ENCODE data around the gene POTEI. TPM values are rescaled to one million over a fixed set of nuclear protein-coding genes. Genes with fewer than 3 reads are reported as not detected.
"Not testable (repeated sequence)": the region's sequence is repeated elsewhere in the genome, so short reads cannot be mapped to it uniquely, and the experiment has no call there.

Gene POTEI
- polyA plus RNA-seq: not detected

DNA sequence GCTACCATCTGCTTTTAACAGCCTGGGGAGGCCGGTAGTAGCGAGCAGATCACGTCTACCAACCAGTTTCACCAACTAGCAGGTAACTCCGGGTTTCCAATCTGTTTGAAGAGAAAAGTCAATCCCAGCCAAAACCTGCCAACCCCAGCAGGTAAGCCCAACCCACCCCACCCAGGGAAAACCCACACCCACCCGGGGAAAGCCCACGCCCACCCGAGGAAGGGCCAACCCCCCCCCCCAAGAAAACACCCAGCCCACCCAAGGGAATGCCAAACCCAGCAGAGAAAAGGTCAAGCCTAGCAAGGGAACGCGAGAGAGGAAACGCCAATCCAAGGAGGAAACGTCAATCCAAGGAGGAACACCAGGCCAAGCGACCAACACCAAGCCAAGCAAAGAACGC is at the start of gene POTEI:
TSS of gene POTEI (minus strand) at position 101 of the 400 bp plus-strand sequence. CDS start at position 8, 93 bp downstream.
- not testable (repeated sequence) for H3K27ac ChIP-seq (ENCODE audit: low read depth in 2 of 2, low read length in 1 of 2); H3K9me3 ChIP-seq (ENCODE audit: control insufficient read depth in 2 of 2, insufficient read depth in 1 of 2, low read depth in 1 of 2, low read length in 1 of 2); H3K4me1 ChIP-seq (ENCODE audit: control insufficient read depth in 2 of 2, insufficient read depth in 2 of 2, low read length in 1 of 2); H3K36me3 ChIP-seq (ENCODE audit: control insufficient read depth in 2 of 2, insufficient read depth in 2 of 2, low read length in 1 of 2); H3K4me3 ChIP-seq (ENCODE audit: low read depth in 1 of 2, low read length in 2 of 2); H3K27me3 ChIP-seq (ENCODE audit: control insufficient read depth in 1 of 2, insufficient read depth in 2 of 2, low read length in 2 of 2)
- 47% methylated on average over 3 of the region's 13 CpGs; no CpG with 5 or more reads in 1 of the 2 donors for WGBS, 2 donors

DNA sequence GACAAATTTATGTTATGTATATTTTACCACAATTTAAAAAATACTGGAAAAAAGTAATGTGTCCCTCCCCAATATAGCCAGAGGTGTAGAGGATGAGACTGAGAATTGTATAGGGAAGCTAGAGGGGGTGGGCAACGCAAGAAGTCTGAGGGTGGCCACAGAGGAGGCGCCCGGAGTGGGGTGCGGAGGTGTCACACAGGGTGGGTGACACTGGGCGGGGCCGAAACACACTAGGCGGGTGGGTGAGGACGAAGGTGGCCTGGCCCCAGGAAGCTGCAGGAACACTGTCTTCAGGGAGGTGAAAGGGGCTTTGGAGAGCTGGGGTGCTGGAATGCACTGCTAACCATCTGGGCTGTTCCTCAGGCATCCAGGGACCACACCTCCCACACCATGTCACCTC is 47.3 kb upstream of the POTEI start:
- H3K27ac ChIP-seq (ENCODE audit: low read depth in 2 of 2, low read length in 1 of 2); H3K36me3 ChIP-seq (ENCODE audit: control insufficient read depth in 2 of 2, insufficient read depth in 2 of 2, low read length in 1 of 2); H3K9me3 ChIP-seq (ENCODE audit: control insufficient read depth in 2 of 2, insufficient read depth in 1 of 2, low read depth in 1 of 2, low read length in 1 of 2); H3K4me1 ChIP-seq (ENCODE audit: control insufficient read depth in 2 of 2, insufficient read depth in 2 of 2, low read length in 1 of 2); H3K4me3 ChIP-seq (ENCODE audit: low read depth in 1 of 2, low read length in 2 of 2); H3K27me3 ChIP-seq (ENCODE audit: control insufficient read depth in 1 of 2, insufficient read depth in 2 of 2, low read length in 2 of 2): not testable (repeated sequence)
- no CpG with 5 or more reads among the region's 8 CpGs for WGBS, 2 donors

DNA sequence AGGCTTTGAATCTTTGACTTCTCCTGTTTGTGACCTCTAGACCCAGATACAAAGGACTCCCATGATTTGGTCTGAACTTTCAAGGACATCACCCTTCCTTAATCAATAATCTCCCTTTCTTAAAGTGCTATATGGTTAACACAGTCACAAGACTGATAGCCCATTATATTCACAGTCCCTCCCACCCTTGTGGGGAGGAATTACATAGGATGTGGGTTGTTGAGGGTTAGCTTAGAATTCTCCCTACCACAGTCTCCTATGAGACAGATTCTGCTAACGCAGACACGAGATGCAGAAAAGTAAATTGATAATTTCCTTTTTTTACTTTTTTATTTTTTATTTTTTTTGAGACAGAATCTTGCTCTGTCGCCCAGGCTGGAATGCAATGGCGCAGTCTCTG is 45.0 kb upstream of the POTEI start:
- not testable (repeated sequence) for H3K27me3 ChIP-seq (ENCODE audit: control insufficient read depth in 1 of 2, insufficient read depth in 2 of 2, low read length in 2 of 2); H3K27ac ChIP-seq (ENCODE audit: low read depth in 2 of 2, low read length in 1 of 2); H3K36me3 ChIP-seq (ENCODE audit: control insufficient read depth in 2 of 2, insufficient read depth in 2 of 2, low read length in 1 of 2); H3K9me3 ChIP-seq (ENCODE audit: control insufficient read depth in 2 of 2, insufficient read depth in 1 of 2, low read depth in 1 of 2, low read length in 1 of 2); H3K4me1 ChIP-seq (ENCODE audit: control insufficient read depth in 2 of 2, insufficient read depth in 2 of 2, low read length in 1 of 2); H3K4me3 ChIP-seq (ENCODE audit: low read depth in 1 of 2, low read length in 2 of 2)
- no CpG with 5 or more reads among the region's 4 CpGs for WGBS, 2 donors

DNA sequence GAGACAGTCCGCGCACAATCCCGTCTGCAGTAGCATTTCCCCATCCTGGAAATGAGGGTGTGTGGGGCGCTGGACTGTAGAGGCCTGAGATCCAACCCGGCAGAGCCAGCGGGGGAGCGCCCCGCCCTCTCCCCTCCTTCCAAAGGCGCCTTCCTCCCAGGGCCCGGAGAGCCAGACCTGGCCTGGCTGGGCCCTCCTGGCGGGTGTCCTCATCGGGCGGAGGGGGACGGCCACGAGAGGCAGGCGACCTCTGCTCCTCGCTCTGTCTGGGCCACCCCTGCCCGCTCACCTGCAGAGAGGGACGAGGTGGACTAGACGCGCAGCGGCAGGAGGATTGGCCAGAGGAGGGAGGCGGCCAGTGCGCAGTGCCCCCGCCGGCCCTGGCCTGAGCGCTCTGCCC is 40.3 kb upstream of the POTEI start:
- H3K27me3 ChIP-seq (ENCODE audit: control insufficient read depth in 1 of 2, insufficient read depth in 2 of 2, low read length in 2 of 2); H3K4me3 ChIP-seq (ENCODE audit: low read depth in 1 of 2, low read length in 2 of 2); H3K36me3 ChIP-seq (ENCODE audit: control insufficient read depth in 2 of 2, insufficient read depth in 2 of 2, low read length in 1 of 2); H3K9me3 ChIP-seq (ENCODE audit: control insufficient read depth in 2 of 2, insufficient read depth in 1 of 2, low read depth in 1 of 2, low read length in 1 of 2); H3K4me1 ChIP-seq (ENCODE audit: control insufficient read depth in 2 of 2, insufficient read depth in 2 of 2, low read length in 1 of 2); H3K27ac ChIP-seq (ENCODE audit: low read depth in 2 of 2, low read length in 1 of 2): not testable (repeated sequence)
- no CpG with 5 or more reads among the region's 27 CpGs for WGBS, 2 donors

DNA sequence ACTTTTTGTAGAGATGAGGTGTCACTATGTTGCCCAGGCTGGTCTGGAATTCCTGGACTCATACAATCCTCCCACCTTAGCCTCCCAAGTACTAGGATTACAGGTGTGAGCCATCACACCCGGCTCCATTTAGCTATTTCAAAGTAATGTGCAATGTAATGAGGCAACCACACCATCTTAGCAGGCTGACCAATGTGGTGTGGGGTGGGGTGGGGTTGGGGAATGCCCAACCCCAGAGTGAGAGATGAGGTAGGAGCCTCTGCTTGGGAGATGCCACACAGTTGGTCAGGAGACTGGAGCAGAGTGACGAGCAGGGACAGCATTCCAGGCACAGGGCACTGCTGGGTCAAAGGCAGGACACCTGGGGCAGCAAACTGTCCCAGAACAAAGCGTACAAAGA is 39.3 kb upstream of the POTEI start:
- WGBS, 2 donors: no CpG with 5 or more reads among the region's 3 CpGs
- H3K4me1 ChIP-seq (ENCODE audit: control insufficient read depth in 2 of 2, insufficient read depth in 2 of 2, low read length in 1 of 2); H3K27me3 ChIP-seq (ENCODE audit: control insufficient read depth in 1 of 2, insufficient read depth in 2 of 2, low read length in 2 of 2): not testable (repeated sequence)

DNA sequence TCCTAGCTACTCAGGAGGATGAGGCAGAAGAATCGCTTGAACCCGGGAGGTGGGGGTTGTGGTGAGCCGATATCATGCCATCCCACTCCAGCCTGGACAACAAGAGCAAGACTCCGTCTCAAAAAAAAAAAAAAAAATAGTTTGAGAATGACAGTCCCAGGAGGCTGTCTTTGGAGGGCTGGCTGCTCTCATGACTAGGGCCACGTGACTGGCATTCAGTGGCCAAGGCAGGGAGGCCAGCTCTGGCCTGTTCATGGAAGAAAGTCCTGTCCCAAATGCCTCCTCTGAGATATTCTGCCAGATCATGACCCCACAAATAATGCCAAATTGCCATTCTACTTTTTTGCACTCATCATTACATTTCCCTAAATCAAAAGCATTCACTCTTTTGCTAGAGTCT is 35.9 kb upstream of the POTEI start:
- H3K27me3 ChIP-seq (ENCODE audit: control insufficient read depth in 1 of 2, insufficient read depth in 2 of 2, low read length in 2 of 2); H3K4me1 ChIP-seq (ENCODE audit: control insufficient read depth in 2 of 2, insufficient read depth in 2 of 2, low read length in 1 of 2); H3K9me3 ChIP-seq (ENCODE audit: control insufficient read depth in 2 of 2, insufficient read depth in 1 of 2, low read depth in 1 of 2, low read length in 1 of 2); H3K27ac ChIP-seq (ENCODE audit: low read depth in 2 of 2, low read length in 1 of 2); H3K36me3 ChIP-seq (ENCODE audit: control insufficient read depth in 2 of 2, insufficient read depth in 2 of 2, low read length in 1 of 2); H3K4me3 ChIP-seq (ENCODE audit: low read depth in 1 of 2, low read length in 2 of 2): not testable (repeated sequence)
- WGBS, 2 donors: no CpG with 5 or more reads among the region's 5 CpGs

More for the DNA sequence above, 39.3 kb upstream of the POTEI start:
- H3K36me3 ChIP-seq (ENCODE audit: control insufficient read depth in 2 of 2, insufficient read depth in 2 of 2, low read length in 1 of 2); H3K27ac ChIP-seq (ENCODE audit: low read depth in 2 of 2, low read length in 1 of 2); H3K9me3 ChIP-seq (ENCODE audit: control insufficient read depth in 2 of 2, insufficient read depth in 1 of 2, low read depth in 1 of 2, low read length in 1 of 2); H3K4me3 ChIP-seq (ENCODE audit: low read depth in 1 of 2, low read length in 2 of 2): not testable (repeated sequence)

DNA sequence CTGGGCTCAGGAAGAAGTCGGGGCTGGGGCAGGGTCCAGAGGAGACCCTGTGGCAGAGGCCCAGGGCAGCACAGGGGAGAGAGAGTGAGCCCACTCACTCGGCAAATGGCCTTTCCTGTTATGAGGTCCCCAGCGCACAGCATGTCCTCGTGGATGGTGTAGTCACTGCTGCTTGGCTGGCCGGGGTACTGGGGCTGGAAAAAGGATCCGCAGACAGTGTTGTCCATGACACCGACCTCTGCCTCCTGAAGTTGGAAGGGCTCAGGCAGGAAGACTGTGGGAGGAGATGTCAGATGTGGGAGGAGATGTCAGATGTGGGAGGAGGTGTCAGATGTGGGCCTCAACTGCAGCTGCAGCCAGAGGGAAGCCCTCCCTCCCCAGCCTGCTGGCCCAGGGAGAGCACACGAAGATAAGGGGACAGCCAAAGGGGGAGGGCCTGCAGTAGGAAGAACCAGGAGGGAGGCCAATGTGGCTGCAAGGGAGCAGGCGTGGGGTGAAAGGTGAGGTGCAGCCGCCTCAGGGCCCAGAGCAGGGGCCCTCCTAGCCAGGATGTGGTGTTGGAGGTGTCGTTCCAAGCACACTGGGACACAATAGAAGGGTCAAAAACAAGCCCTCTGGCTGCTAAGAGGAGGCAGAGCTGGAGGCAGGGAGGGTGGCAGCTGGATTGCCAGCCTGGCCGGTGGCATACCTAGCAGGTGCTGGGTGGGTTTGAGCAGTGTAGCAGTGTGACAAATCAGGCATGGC is 34.8 kb upstream of the POTEI start:
- not testable (repeated sequence) for H3K4me1 ChIP-seq (ENCODE audit: control insufficient read depth in 2 of 2, insufficient read depth in 2 of 2, low read length in 1 of 2); H3K4me3 ChIP-seq (ENCODE audit: low read depth in 1 of 2, low read length in 2 of 2); H3K27me3 ChIP-seq (ENCODE audit: control insufficient read depth in 1 of 2, insufficient read depth in 2 of 2, low read length in 2 of 2); H3K36me3 ChIP-seq (ENCODE audit: control insufficient read depth in 2 of 2, insufficient read depth in 2 of 2, low read length in 1 of 2); H3K27ac ChIP-seq (ENCODE audit: low read depth in 2 of 2, low read length in 1 of 2); H3K9me3 ChIP-seq (ENCODE audit: control insufficient read depth in 2 of 2, insufficient read depth in 1 of 2, low read depth in 1 of 2, low read length in 1 of 2)
- 67% methylated on average over 1 of the region's 12 CpGs; no CpG with 5 or more reads in 1 of the 2 donors for WGBS, 2 donors

DNA sequence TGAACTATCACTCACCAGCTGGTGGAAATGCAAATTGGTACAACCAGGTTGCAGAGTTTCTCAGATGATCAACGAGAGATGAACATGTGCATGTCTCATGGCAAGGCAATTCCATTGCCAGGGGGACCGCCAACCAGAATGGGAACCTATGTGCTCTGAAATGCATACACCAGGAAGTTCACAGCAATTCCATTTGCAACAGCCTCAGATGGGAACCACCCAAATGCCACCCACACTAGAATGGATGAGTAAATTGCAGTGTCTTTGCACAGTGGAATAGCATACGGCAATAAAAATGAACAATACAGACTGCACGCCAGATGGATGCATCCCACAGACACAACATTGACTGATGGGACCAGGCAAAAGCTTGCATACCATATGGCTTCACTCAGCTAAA is 33.7 kb upstream of the POTEI start:
- not testable (repeated sequence) for H3K36me3 ChIP-seq (ENCODE audit: control insufficient read depth in 2 of 2, insufficient read depth in 2 of 2, low read length in 1 of 2); H3K4me1 ChIP-seq (ENCODE audit: control insufficient read depth in 2 of 2, insufficient read depth in 2 of 2, low read length in 1 of 2); H3K9me3 ChIP-seq (ENCODE audit: control insufficient read depth in 2 of 2, insufficient read depth in 1 of 2, low read depth in 1 of 2, low read length in 1 of 2); H3K27ac ChIP-seq (ENCODE audit: low read depth in 2 of 2, low read length in 1 of 2); H3K27me3 ChIP-seq (ENCODE audit: control insufficient read depth in 1 of 2, insufficient read depth in 2 of 2, low read length in 2 of 2); H3K4me3 ChIP-seq (ENCODE audit: low read depth in 1 of 2, low read length in 2 of 2)
- WGBS, 2 donors: no CpG with 5 or more reads among the region's 4 CpGs

DNA sequence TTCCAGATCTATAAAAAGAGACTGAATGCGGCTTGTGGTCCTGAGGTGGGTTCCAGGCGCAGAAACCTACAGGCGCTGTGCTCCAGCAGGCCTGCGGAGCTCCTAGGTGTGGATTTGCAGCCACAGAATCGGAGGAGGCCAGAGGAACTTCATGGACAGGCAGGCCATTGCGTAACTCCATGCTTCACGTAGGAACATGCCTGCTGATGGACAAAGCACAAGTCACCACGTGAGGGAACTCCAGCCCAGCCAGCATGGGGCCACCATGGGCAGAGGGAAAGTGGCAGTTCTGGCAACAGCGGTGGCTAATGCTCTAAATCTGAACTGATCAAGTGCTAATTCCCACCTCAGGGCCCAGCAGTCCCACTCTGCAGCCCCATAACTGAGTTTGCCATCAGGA is 29.1 kb upstream of the POTEI start:
- not testable (repeated sequence) for H3K4me3 ChIP-seq (ENCODE audit: low read depth in 1 of 2, low read length in 2 of 2); H3K4me1 ChIP-seq (ENCODE audit: control insufficient read depth in 2 of 2, insufficient read depth in 2 of 2, low read length in 1 of 2); H3K27me3 ChIP-seq (ENCODE audit: control insufficient read depth in 1 of 2, insufficient read depth in 2 of 2, low read length in 2 of 2); H3K9me3 ChIP-seq (ENCODE audit: control insufficient read depth in 2 of 2, insufficient read depth in 1 of 2, low read depth in 1 of 2, low read length in 1 of 2); H3K36me3 ChIP-seq (ENCODE audit: control insufficient read depth in 2 of 2, insufficient read depth in 2 of 2, low read length in 1 of 2); H3K27ac ChIP-seq (ENCODE audit: low read depth in 2 of 2, low read length in 1 of 2)
- no CpG with 5 or more reads among the region's 9 CpGs for WGBS, 2 donors

DNA sequence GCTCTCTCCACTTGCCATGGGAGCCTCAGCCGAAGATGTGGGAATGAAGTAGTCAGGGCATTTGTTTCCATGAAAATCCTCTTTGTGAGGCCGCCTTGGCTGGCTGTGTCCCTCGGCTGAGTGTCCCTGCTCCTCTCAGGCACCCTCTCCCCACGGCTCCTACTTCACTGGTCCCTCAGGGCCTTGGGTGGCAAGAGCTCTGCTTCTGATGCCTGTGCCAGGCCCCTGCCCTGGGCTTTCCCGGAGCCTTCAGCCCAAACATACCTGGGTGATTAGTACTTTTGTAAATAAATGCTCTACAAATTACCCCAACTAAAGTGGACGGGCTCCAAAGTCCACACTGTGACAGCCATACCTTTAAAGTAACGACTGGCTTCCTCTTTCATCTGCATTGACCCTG is 27.5 kb upstream of the POTEI start:
- H3K4me1 ChIP-seq (ENCODE audit: control insufficient read depth in 2 of 2, insufficient read depth in 2 of 2, low read length in 1 of 2); H3K9me3 ChIP-seq (ENCODE audit: control insufficient read depth in 2 of 2, insufficient read depth in 1 of 2, low read depth in 1 of 2, low read length in 1 of 2); H3K4me3 ChIP-seq (ENCODE audit: low read depth in 1 of 2, low read length in 2 of 2); H3K27me3 ChIP-seq (ENCODE audit: control insufficient read depth in 1 of 2, insufficient read depth in 2 of 2, low read length in 2 of 2); H3K27ac ChIP-seq (ENCODE audit: low read depth in 2 of 2, low read length in 1 of 2); H3K36me3 ChIP-seq (ENCODE audit: control insufficient read depth in 2 of 2, insufficient read depth in 2 of 2, low read length in 1 of 2): not testable (repeated sequence)
- WGBS, 2 donors: no CpG with 5 or more reads among the region's 7 CpGs
